Tongue (tissue), 2 donors: ENCODE data around the gene TNS4. TPM values are rescaled to one million over a fixed set of nuclear protein-coding genes. Genes with fewer than 3 reads are reported as not detected.

Source experiments
- DNase-seq: peaks from one replicate; pipeline ENCODE4 v3.0.0-alpha.2; 2015
- total RNA-seq: library from RNA; depleted of rRNA; stranded (reverse); fragments of >200 nt; gene quantifications from one replicate; pipeline ENCODE4 v1.2.3, GENCODE V29; 2014

TNS4 gene
- total RNA-seq, 1 donor from 2014 or later = 10.4 TPM

- DNase-seq = no peak
Observed at GRCh38 chr17:40493697-40494096, 7.7 kb downstream of the TNS4 start.

- DNase-seq = no peak
Observed at GRCh38 chr17:40491486-40491885, 9.9 kb downstream of the TNS4 start.

GRCh38 chr17:40490982-40491381 is 10.4 kb downstream of the TNS4 start:
- DNase-seq = no peak

- DNase-seq = peak; percentile 79
Observed at GRCh38 chr17:40490289-40490853, 11.1 kb downstream of the TNS4 start.

- DNase-seq = no peak
Observed at GRCh38 chr17:40487371-40488020, 13.9 kb downstream of the TNS4 start.

- no peak for DNase-seq
Observed at GRCh38 chr17:40486522-40487370, 14.7 kb downstream of the TNS4 start.

GRCh38 chr17:40485851-40486521 is 15.4 kb downstream of the TNS4 start:
- DNase-seq = peak; percentile 59

- DNase-seq = no peak
Observed at GRCh38 chr17:40484973-40485530, 16.4 kb downstream of the TNS4 start.

- no peak for DNase-seq
Observed at GRCh38 chr17:40484285-40484972, 17.0 kb downstream of the TNS4 start.

- no peak for DNase-seq
Observed at GRCh38 chr17:40483679-40484078, 17.7 kb downstream of the TNS4 start.

GRCh38 chr17:40482722-40483121 is 18.7 kb downstream of the TNS4 start:
- DNase-seq = no peak

- no peak for DNase-seq
Observed at GRCh38 chr17:40481106-40481505, 20.3 kb downstream of the TNS4 start.

GRCh38 chr17:40480501-40481003 is 20.9 kb downstream of the TNS4 start:
- no peak for DNase-seq

- no peak for DNase-seq
Observed at GRCh38 chr17:40479754-40480480, 21.5 kb downstream of the TNS4 start.

GRCh38 chr17:40478486-40478885 is 22.9 kb downstream of the TNS4 start:
- DNase-seq = no peak

GRCh38 chr17:40477796-40478195 is 23.6 kb downstream of the TNS4 start:
- DNase-seq = no peak

GRCh38 chr17:40475234-40475908 is 26.1 kb downstream of the TNS4 start:
- no peak for DNase-seq

GRCh38 chr17:40474419-40475002 is 26.9 kb downstream of the TNS4 start:
- no peak for DNase-seq

GRCh38 chr17:40473573-40474365 is 27.7 kb downstream of the TNS4 start:
- no peak for DNase-seq
